H1 (cell line): ENCODE results near the gene SLC26A11. TPM values are rescaled to one million over a fixed set of nuclear protein-coding genes. Genes with fewer than 3 reads are reported as not detected.

ENCODE experiments used
- CTCF ChIA-PET: fragments of 300-600 bp; sonication (Branson Sonifier 250); formaldehyde crosslinking; loops from one replicate; lab custom pipeline; 2021; ENCODE audit not compliant: partially characterized antibody; lab: Charles Lee
- POLR2A ChIA-PET: fragments of 300-600 bp; sonication (Branson Sonifier 250); formaldehyde crosslinking; loops from one replicate; lab custom pipeline; 2021; ENCODE audit warnings: inconsistent platforms; ENCODE audit not compliant: partially characterized antibody; lab: Charles Lee
- DNase-seq, 2 experiments: peaks; one replicate each; pipeline versions ENCODE4 v3.0.0 to v3.0.0-alpha.2; 2010 to 2022; ENCODE audit warnings: low spot score in 2 of 2, low read depth in 1 of 2, mixed read lengths in 1 of 2
- FAIRE-seq: peaks from 2 replicates; lab custom pipeline; 2011; peaks lifted over from hg19 to GRCh38; lab: Jason Lieb, UNC
- H2AFZ ChIP-seq: 2 replicates; pipeline ENCODE4 v1.8.1; 2012; ENCODE audit warnings: low read length, inconsistent platforms
- H2AK5ac ChIP-seq: 2 replicates; pipeline ENCODE4 v1.6.1; 2013; ENCODE audit warnings: low read depth, low read length
- H2BK120ac ChIP-seq: replicated peaks from 2 replicates; pipeline ENCODE3; 2013; ENCODE audit warnings: low read depth, low read length, inconsistent platforms
- H2BK12ac ChIP-seq: 2 replicates; pipeline ENCODE4 v1.6.1; 2013; ENCODE audit warnings: low read depth, low read length
- H2BK15ac ChIP-seq: 2 replicates; pipeline ENCODE4 v1.6.1; 2013; ENCODE audit warnings: low read length
- H2BK20ac ChIP-seq: 2 replicates; pipeline ENCODE4 v1.6.1; 2013; ENCODE audit warnings: low read length
- H2BK5ac ChIP-seq: 2 replicates; pipeline ENCODE4 v1.6.1; 2013; ENCODE audit warnings: low read depth, low read length
- H3K14ac ChIP-seq: 2 replicates; pipeline ENCODE4 v1.6.1; 2013; ENCODE audit warnings: inconsistent platforms; ENCODE audit not compliant: insufficient read length
- H3K18ac ChIP-seq: 2 replicates; pipeline ENCODE4 v1.6.1; 2013; ENCODE audit warnings: low read length; ENCODE audit errors: extremely low read depth
- H3K23ac ChIP-seq: 2 replicates; pipeline ENCODE4 v1.6.1; 2013; ENCODE audit warnings: inconsistent platforms; ENCODE audit not compliant: insufficient read length
- H3K23me2 ChIP-seq: 2 replicates; pipeline ENCODE4 v1.6.1; 2013; ENCODE audit warnings: low read depth, low read length
- H3K27ac ChIP-seq: 2 replicates; pipeline ENCODE4 v1.6.1; 2011; ENCODE audit warnings: low read depth, low read length, inconsistent platforms
- H3K27me3 ChIP-seq, 4 experiments: replicated peaks in 1 of 4; 1 replicate in 1 of 4; 2 replicates in 3 of 4; pipeline versions ENCODE4 v1.6.1 to v1.8.1; 2011 to 2013; ENCODE audit warnings: low read length in 3 of 4, mild to moderate bottlenecking in 3 of 4, inconsistent platforms in 2 of 4, mixed read lengths in 2 of 4, moderate library complexity in 1 of 4; ENCODE audit not compliant: control insufficient read depth in 3 of 4, insufficient read depth in 3 of 4; ENCODE audit errors: extremely low read depth in 1 of 4
- H3K36me3 ChIP-seq, 4 experiments: 2 replicates each; pipeline versions ENCODE4 v1.6.1 to v1.8.1; 2011 to 2013; ENCODE audit warnings: mild to moderate bottlenecking in 4 of 4, low read length in 3 of 4, moderate library complexity in 2 of 4, control low read depth in 1 of 4, inconsistent platforms in 1 of 4; ENCODE audit not compliant: insufficient read depth in 4 of 4, control insufficient read depth in 2 of 4
- H3K4ac ChIP-seq: replicated peaks from 2 replicates; pipeline ENCODE3; 2013; ENCODE audit warnings: low read length, low read depth, mixed read lengths, inconsistent platforms; ENCODE audit not compliant: insufficient read length
- H3K4me1 ChIP-seq, 4 experiments: replicated peaks in 1 of 4; 1 replicate in 1 of 4; 2 replicates in 3 of 4; pipeline versions ENCODE4 v1.6.1 to v1.8.1; 2011 to 2013; ENCODE audit warnings: low read length in 3 of 4, inconsistent platforms in 2 of 4, mixed read lengths in 1 of 4; ENCODE audit not compliant: insufficient read depth in 4 of 4, control insufficient read depth in 3 of 4
- H3K4me2 ChIP-seq, 2 experiments: 2 replicates each; pipeline versions ENCODE4 v1.6.1 to v1.8.1; 2011 to 2013; ENCODE audit warnings: low read depth in 2 of 2, low read length in 2 of 2, control low read depth in 1 of 2, inconsistent platforms in 1 of 2, mild to moderate bottlenecking in 1 of 2; ENCODE audit not compliant: insufficient read depth in 1 of 2
- H3K4me3 ChIP-seq, 4 experiments: fragments of 200-600, 300-600 bp in 1 of 4; sonication (generic), shearing (Covaris generic), sonication (Bioruptor Twin) in 1 of 4; 2 replicates each; pipeline versions ENCODE4 v1.5.1 to v1.8.1; 2011 to 2016; ENCODE audit warnings: low read length in 4 of 4, low read depth in 3 of 4, control low read depth in 2 of 4, inconsistent platforms in 2 of 4, mild to moderate bottlenecking in 2 of 4, mixed read lengths in 1 of 4, moderate library complexity in 1 of 4; ENCODE audit not compliant: insufficient read depth in 2 of 4; ENCODE audit errors: extremely low read depth in 1 of 4
- H3K56ac ChIP-seq: replicated peaks from 2 replicates; pipeline ENCODE3; 2013; ENCODE audit warnings: low read depth, mild to moderate bottlenecking, mixed read lengths, low read length, inconsistent platforms; ENCODE audit not compliant: insufficient read length
- H3K79me1 ChIP-seq: 2 replicates; pipeline ENCODE4 v1.6.1; 2013; ENCODE audit warnings: low read depth, low read length, control low read depth
- H3K79me2 ChIP-seq, 2 experiments: 2 replicates each; pipeline versions ENCODE4 v1.6.1 to v1.8.1; 2012 to 2013; ENCODE audit warnings: low read length in 2 of 2, mild to moderate bottlenecking in 2 of 2, inconsistent platforms in 1 of 2; ENCODE audit not compliant: insufficient read depth in 2 of 2, control insufficient read depth in 1 of 2
- H3K9ac ChIP-seq, 4 experiments: replicated peaks in 1 of 4; 1 replicate in 1 of 4; 2 replicates in 3 of 4; pipeline versions ENCODE4 v1.6.1 to v1.8.1; 2011 to 2013; ENCODE audit warnings: low read depth in 3 of 4, low read length in 3 of 4, control low read depth in 2 of 4, mild to moderate bottlenecking in 2 of 4, moderate library complexity in 2 of 4, inconsistent platforms in 1 of 4; ENCODE audit errors: extremely low read depth in 1 of 4
- H3K9me3 ChIP-seq, 2 experiments: 2 replicates each; pipeline versions ENCODE4 v1.6.1 to v1.8.1; 2012 to 2013; ENCODE audit warnings: mild to moderate bottlenecking in 2 of 2, moderate library complexity in 2 of 2, control low read depth in 1 of 2, inconsistent platforms in 1 of 2, low read depth in 1 of 2, low read length in 1 of 2, mixed read lengths in 1 of 2; ENCODE audit not compliant: insufficient read depth in 2 of 2
- H4K20me1 ChIP-seq, 2 experiments: replicated peaks in 1 of 2; 2 replicates each; pipeline versions ENCODE3 to v1.8.1; 2011 to 2013; ENCODE audit warnings: inconsistent platforms in 2 of 2, low read length in 2 of 2, mild to moderate bottlenecking in 1 of 2; ENCODE audit not compliant: insufficient read depth in 2 of 2, control insufficient read depth in 1 of 2
- H4K5ac ChIP-seq: 2 replicates; pipeline ENCODE4 v1.6.1; 2013; ENCODE audit warnings: low read length, low read depth, mixed read lengths, inconsistent platforms; ENCODE audit not compliant: insufficient read length
- H4K8ac ChIP-seq: 2 replicates; pipeline ENCODE4 v1.8.0; 2013; ENCODE audit warnings: mild to moderate bottlenecking, moderate library complexity, low read length, inconsistent platforms; ENCODE audit not compliant: insufficient read depth; ENCODE audit errors: extremely low read depth
- H4K91ac ChIP-seq: replicated peaks from 2 replicates; pipeline ENCODE3; 2013; ENCODE audit warnings: low read length, mixed read lengths, inconsistent platforms; ENCODE audit not compliant: insufficient read length
- BACH1 ChIP-seq: IDR thresholded peaks from 2 replicates; pipeline ENCODE4 v1.6.1; 2012; ENCODE audit warnings: low read length, improper control_type of control experiment
- CEBPB ChIP-seq: IDR thresholded peaks from 2 replicates; pipeline ENCODE4 v1.6.1; 2012; ENCODE audit warnings: low read depth, low read length
- CHD2 ChIP-seq: IDR thresholded peaks from 2 replicates; pipeline ENCODE4 v1.6.1; 2012; ENCODE audit warnings: low read length, improper control_type of control experiment
- CREB1 ChIP-seq: IDR thresholded peaks from 2 replicates; pipeline ENCODE4 v1.6.1; 2012; ENCODE audit warnings: inconsistent platforms
- KDM1A ChIP-seq: fragments of 200-600, 300-600 bp; sonication (generic); IDR thresholded peaks from 2 replicates; pipeline ENCODE4 v1.7.1; 2016; ENCODE audit warnings: mild to moderate bottlenecking, low read length, borderline replicate concordance
- SP2 ChIP-seq: IDR thresholded peaks from 2 replicates; pipeline ENCODE4 v1.6.1; 2012; ENCODE audit warnings: mild to moderate bottlenecking, low read length, inconsistent platforms
- TAF1 ChIP-seq: IDR thresholded peaks from 2 replicates; pipeline ENCODE4 v1.6.1; 2011; ENCODE audit warnings: mild to moderate bottlenecking, low read depth, low read length
- TAF7 ChIP-seq: optimal IDR thresholded peaks from 2 replicates; pipeline ENCODE3; 2011; ENCODE audit warnings: low read depth, mild to moderate bottlenecking, inconsistent platforms, low read length, moderate library complexity, borderline replicate concordance
- WGBS, 2 experiments: shearing (Covaris generic) in 1 of 2; methylation state at CpG; one replicate each; pipeline versions ENCODE4 v1.1.6 to v1.1.7; 2013 to 2015; ENCODE audit warnings: low lambda C conversion rate in 2 of 2, mixed read lengths in 2 of 2, inconsistent platforms in 1 of 2, low coverage in 1 of 2, missing lambda C conversion rate in 1 of 2; ENCODE audit not compliant: insufficient replicate concordance in 2 of 2, insufficient coverage in 1 of 2, insufficient read length in 1 of 2; ENCODE audit errors: extremely low coverage in 1 of 2, missing lambda C conversion rate in 1 of 2; 5-methylcytosine and 5-hydroxymethylcytosine counted together
- polyA plus RNA-seq, 7 experiments: library from polyadenylated mRNA; depleted of rRNA in 3 of 7; stranded (reverse) in 5 of 7; unstranded in 2 of 7; fragments of >200 nt in 5 of 7; fragments of 200-250 nt in 2 of 7; gene quantifications; 1 replicate in 5 of 7; 2 replicates in 1 of 7; 4 replicates in 1 of 7; pipeline versions ENCODE4 v1.2.1 to v1.2.3, GENCODE V29; 2011 to 2013; ENCODE audit warnings: missing spikeins in 2 of 7, mixed read lengths in 2 of 7
- total RNA-seq: library from RNA; stranded (reverse); fragmentation: NEBNext Ultra II Directional; extraction: Animal tissue kit (Norgen Biotek cat#: 25700); gene quantifications from 2 replicates; pipeline ENCODE4 v1.2.1, GENCODE V29; 2021

Gene SLC26A11
- total and polyA plus RNA-seq, 2 of the 8 experiments (the other 6 are each of a cell fraction or from before 2014, with no cell fraction given), result 15.5 to 25.9 TPM

- H3K4me2 ChIP-seq, result no peak overlapping the region
- H3K18ac ChIP-seq, result no peak overlapping the region
- H4K5ac ChIP-seq, result no peak overlapping the region
- H3K79me1 ChIP-seq, result peaks cover 2% of the 10 kb centered on the region; the same call in 1 of the 2 replicates
- H3K9ac ChIP-seq, result no peak overlapping the region
- no peak overlapping the region for H2BK20ac ChIP-seq
- H3K36me3 ChIP-seq, result no peaks in the 10 kb centered on the region
- 91% methylated on average over 18 of the region's 18 CpGs; no CpG with 5 or more reads in 1 of the 2 experiments for WGBS, 2 experiments
- H3K79me2 ChIP-seq, result no peaks in the 10 kb centered on the region
- no peak overlapping the region for H3K4ac ChIP-seq
- no peak for TF ChIP-seq CEBPB
- no peak for TF ChIP-seq CHD2
- no peak for TF ChIP-seq TAF1
- TF ChIP-seq TAF7, result no peak
- TF ChIP-seq SP2, result no peak
- TF ChIP-seq CREB1, result no peak
- TF ChIP-seq BACH1, result no peak
- TF ChIP-seq KDM1A, result no peak
- no peak overlapping the region for H3K56ac ChIP-seq
- H3K9me3 ChIP-seq, result no peaks in the 10 kb centered on the region
- H3K4me1 ChIP-seq, result peaks cover 0 to 21% (median 11%) of the 10 kb centered on the region in 4 experiments; a peak in 6 of 7 replicates
- FAIRE-seq, result no peak
- no peak overlapping the region for H3K14ac ChIP-seq
- no peak overlapping the region for H3K23ac ChIP-seq
- H3K4me3 ChIP-seq, result no peak overlapping the region
- peaks cover 10% of the 10 kb centered on the region; the same call in 1 of the 2 replicates for H3K23me2 ChIP-seq
- no peaks in the 10 kb centered on the region; a peak in 1 of 7 replicates for H3K27me3 ChIP-seq
- H2BK5ac ChIP-seq, result no peak overlapping the region
- no peak overlapping the region for H2BK120ac ChIP-seq
- H4K91ac ChIP-seq, result no peak overlapping the region
- H2BK15ac ChIP-seq, result no peak overlapping the region
- H4K20me1 ChIP-seq, result peaks cover 2 to 4% of the 10 kb centered on the region in 2 experiments
- H2BK12ac ChIP-seq, result no peak overlapping the region
- no peak overlapping the region for H3K27ac ChIP-seq
- no peak overlapping the region for H2AK5ac ChIP-seq
- ChIA-PET CTCF (no interaction called here), POLR2A (no interaction called here)
- DNase-seq, result no peak
- H2AFZ ChIP-seq, result no peak overlapping the region
- H4K8ac ChIP-seq, result no peak overlapping the region
These were observed 3.1 kb downstream of the SLC26A11 start for GRCh38 chr17:80223142-80223815.
